HG02943 (cell line): ENCODE results near the gene ADAMTS5.

Source experiments
- ATAC-seq: cut with Tn5 transposase; IDR thresholded peaks from one replicate; pipeline ENCODE4 v1.9.1; 2021; ENCODE audit warnings: mild to moderate bottlenecking, low read depth, moderate library complexity; ENCODE audit not compliant: unreplicated experiment

Gene ADAMTS5

GRCh38 chr21:26967062-26967913 lies at the start of gene ADAMTS5:
Gene ADAMTS5 (minus strand): TSS chr21:26967088. CDS start chr21:26966391, 697 bp downstream.
- no peak for ATAC-seq

GRCh38 chr21:27001526-27001925 lies 34.6 kb upstream of the ADAMTS5 start:
- no peak for ATAC-seq

GRCh38 chr21:26983576-26983975 lies 16.7 kb upstream of the ADAMTS5 start:
- ATAC-seq = no peak

- ATAC-seq = no peak
These were observed 15.9 kb upstream of the ADAMTS5 start for GRCh38 chr21:26982767-26983166.

- no peak for ATAC-seq
These were observed 10.9 kb upstream of the ADAMTS5 start for GRCh38 chr21:26977746-26978145.

GRCh38 chr21:26973226-26973625 lies 6.3 kb upstream of the ADAMTS5 start:
- no peak for ATAC-seq

GRCh38 chr21:26972192-26972591 lies 5.3 kb upstream of the ADAMTS5 start:
- ATAC-seq = no peak

- ATAC-seq = no peak
These were observed 3.3 kb upstream of the ADAMTS5 start for GRCh38 chr21:26969971-26970725.

GRCh38 chr21:26966649-26967061 lies 233 bp downstream of the ADAMTS5 start:
- ATAC-seq = no peak

- no peak for ATAC-seq
These were observed 844 bp downstream of the ADAMTS5 start for GRCh38 chr21:26965907-26966581.

- no peak for ATAC-seq
These were observed 1.6 kb downstream of the ADAMTS5 start for GRCh38 chr21:26965040-26965906.

- no peak for ATAC-seq
These were observed 2.6 kb downstream of the ADAMTS5 start for GRCh38 chr21:26964170-26964778.

GRCh38 chr21:26962621-26963181 lies 4.2 kb downstream of the ADAMTS5 start:
- ATAC-seq = no peak

GRCh38 chr21:26961698-26962097 lies 5.2 kb downstream of the ADAMTS5 start:
- no peak for ATAC-seq

GRCh38 chr21:26958788-26959187 lies 8.1 kb downstream of the ADAMTS5 start:
- no peak for ATAC-seq

GRCh38 chr21:26956813-26957212 lies 10.1 kb downstream of the ADAMTS5 start:
- no peak for ATAC-seq

- no peak for ATAC-seq
These were observed 10.7 kb downstream of the ADAMTS5 start for GRCh38 chr21:26956216-26956615.

- no peak for ATAC-seq
These were observed 12.2 kb downstream of the ADAMTS5 start for GRCh38 chr21:26954662-26955121.

GRCh38 chr21:26952374-26953066 lies 14.4 kb downstream of the ADAMTS5 start:
- no peak for ATAC-seq
